NCI-H1105 (cell line): ENCODE measurements around the gene SLIT2.

ENCODE experiments used
- DNase-seq: peaks from one replicate; lab custom pipeline; 2025; lab: John Stamatoyannopoulos, UW

SLIT2 gene

DNA sequence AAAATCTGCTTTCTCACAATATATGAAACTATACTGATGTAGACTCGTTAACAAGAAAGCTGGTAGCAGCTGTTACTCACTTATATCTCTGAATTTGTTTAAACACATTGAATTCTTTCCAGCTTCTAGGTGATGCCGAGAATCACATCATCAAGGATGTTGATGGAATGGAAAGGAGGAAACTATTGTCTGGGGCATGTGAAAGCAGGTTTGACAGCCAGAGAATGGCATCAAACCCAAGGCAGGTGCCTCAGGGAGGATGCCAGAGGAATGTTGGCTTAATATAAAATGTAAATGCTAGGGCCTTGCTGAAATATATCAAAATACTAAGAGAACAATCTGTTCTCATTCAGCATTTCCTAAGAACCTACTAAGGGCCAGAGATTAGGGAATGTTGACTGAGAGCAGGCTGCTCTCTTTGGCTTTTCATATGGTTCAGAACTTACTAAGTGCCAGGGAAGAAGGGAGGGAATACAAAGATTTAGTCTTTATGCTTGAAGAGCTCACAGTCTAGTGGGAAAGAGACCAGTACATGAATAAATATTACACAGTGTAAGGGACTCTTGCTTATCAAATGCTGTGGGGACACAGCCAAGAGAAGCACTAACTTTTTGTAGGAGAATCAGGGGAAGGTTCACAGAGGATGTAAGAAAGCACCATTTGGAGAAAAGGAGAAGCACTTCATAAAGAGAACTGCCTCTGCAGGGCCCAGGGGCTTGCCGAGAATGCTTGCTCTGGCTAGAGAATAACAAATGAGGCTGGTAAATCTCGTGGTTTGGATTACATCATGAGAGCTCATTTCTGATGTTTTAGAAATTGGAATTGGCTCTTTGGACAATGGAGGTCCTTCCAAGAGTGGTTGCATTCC, 14.7 kb downstream of the SLIT2 start:
- DNase-seq, result no peak

DNA sequence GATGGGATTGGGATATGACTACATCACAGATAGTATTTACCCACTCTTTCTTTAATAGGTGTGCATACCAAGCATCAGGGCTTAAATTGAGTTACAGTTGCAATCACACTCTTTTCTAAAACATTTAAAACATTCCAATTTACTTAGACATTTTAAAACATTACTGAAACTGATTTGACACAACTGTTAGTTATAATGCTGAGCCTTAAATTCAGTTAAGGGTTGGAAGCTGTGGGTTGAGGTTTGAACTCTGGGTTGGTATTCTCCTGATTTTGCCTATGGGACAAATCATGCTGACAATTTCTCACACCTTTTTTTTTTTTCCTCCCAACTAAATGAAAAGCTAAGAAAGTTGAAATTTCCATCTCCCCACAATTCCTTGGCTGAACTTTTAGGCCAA, 16.3 kb downstream of the SLIT2 start:
- DNase-seq, result no peak

DNA sequence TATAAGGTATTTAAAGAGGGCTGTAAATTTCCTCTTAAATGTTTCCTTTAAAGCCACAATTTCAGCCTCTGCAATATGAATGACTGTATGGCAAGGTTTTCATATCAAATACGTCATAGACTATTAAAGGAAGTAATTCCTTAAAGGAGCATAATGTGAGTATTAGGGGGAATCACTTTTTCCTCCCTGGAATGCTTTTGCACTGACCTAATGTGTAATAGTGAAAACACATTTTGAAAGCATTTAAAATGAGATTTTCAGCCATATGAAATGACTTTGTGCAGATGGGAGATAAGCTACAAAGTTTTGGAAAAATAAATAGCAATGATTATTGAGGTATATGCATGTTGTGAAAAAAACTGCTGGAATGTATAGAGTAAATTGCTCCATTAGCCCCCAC, 17.6 kb downstream of the SLIT2 start:
- no peak for DNase-seq

DNA sequence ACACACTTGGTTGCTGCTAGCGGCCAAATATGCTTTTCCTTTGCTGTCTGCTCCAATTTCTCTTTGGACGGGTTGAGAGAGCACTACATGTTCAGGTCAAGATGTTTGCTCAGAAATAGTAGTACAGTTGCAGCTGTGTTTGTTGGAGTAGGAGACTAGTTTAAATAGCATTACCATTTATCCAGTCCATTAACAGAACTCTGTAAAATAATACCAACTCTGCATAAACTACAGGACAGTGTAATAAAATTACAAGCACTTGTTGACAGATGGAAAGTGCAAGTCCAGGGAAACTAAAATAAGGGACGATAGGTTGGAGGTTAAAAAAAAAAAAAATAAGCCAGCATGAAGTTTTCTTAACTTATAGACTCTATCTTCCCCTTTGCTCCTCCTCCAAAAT, 20.2 kb downstream of the SLIT2 start:
- DNase-seq, result no peak

GRCh38 chr4:20272411-20272872, 20.7 kb downstream of the SLIT2 start:
- no peak for DNase-seq

- no peak for DNase-seq
Observed at GRCh38 chr4:20273793-20274192, 22.1 kb downstream of the SLIT2 start.

- no peak for DNase-seq
Observed at GRCh38 chr4:20276848-20277247, 25.1 kb downstream of the SLIT2 start.

- no peak for DNase-seq
Observed at GRCh38 chr4:20278195-20278594, 26.5 kb downstream of the SLIT2 start.

- no peak for DNase-seq
Observed at GRCh38 chr4:20279381-20279780, 27.7 kb downstream of the SLIT2 start.

DNA sequence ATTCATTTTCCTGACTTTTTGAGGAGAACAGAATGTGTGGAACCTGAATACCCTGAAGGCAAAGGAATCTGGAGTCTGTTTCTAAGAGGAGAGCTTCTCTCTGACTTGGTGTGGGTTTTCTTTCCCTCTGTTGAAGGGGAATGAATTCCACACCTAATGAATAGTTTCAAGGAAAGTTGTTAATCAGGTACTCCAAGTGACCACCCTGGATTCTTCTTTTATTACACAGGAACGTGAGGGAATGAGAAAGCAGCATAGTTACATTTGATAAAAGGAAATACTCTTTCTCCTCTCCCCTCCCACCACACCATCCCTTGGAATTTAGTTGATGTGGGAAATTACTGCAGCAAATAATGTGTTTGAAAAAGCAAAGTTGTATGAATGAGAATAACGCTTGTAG, 29.7 kb downstream of the SLIT2 start:
- no peak for DNase-seq

- DNase-seq, result no peak
Observed at GRCh38 chr4:20283039-20283438, 31.3 kb downstream of the SLIT2 start.

DNA sequence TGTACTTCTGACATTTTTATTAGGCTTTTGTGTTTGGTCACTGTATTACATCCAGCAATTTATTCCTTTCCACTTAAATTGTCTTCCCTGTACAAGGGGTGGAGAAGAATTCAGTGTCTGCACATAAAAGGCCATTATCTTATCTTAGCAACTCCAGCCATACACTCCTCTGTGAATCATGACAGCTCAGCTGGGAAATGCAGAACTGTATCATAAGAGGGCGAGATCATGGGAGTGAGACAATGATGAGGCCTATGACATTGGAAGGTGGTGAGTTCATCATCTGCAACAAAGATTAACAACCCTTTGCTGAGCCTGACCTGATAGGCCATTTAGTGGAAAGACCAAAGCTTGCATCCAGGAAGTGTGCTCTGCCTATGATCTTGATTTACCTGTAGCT, 33.3 kb downstream of the SLIT2 start:
- DNase-seq, result no peak

DNA sequence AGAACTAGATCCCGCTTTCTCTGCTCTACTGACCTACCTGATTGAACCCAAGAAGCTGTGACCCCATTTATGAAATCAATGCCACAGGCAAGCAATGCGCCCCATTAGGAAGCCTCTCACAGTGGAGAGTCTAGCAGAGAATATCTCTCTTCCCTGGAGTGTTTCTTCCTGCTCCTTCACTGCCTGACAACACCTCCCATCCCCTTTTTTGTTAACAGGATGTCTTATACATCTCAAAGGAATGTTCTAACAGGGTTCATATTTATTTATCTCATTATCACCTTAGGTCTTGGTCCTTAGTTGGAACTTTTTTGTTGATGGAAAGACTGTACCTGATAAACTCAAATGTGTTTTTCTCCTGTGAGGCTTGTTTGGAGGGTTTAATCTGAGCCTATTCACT, 35.5 kb downstream of the SLIT2 start:
- no peak for DNase-seq

GRCh38 chr4:20288047-20288650, 36.4 kb downstream of the SLIT2 start:
- DNase-seq, result no peak

DNA sequence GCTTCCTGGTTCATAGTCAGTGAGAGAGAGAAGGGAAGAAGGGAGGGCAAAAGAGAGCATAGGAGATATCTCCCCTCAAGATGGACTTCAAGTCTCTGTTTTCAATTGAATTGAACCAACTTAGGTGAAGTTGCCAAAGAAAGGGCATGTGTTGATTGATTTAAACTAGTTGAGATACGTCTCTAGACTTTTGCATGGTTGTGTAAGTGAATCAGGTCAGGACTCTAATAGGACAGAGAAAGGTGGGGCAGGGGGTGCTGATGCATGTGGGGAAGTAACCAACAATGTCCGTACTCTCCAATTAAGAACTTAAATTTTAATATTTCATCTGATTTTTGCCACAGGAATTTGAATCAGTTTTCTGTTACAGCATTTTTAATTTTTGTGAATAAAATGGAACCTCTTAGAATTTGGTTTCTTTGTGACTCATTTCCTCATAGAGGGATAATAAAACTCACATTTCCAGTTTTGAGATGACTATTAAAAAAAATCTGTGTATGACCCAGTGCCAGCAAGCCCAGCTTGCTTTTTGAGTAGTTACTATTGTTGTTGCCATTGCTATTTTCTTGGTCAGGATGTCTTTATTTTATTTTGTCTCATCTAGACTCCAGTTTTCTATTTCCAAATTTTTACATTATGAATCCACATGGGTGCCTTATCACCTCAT, 37.3 kb downstream of the SLIT2 start:
- no peak for DNase-seq

DNA sequence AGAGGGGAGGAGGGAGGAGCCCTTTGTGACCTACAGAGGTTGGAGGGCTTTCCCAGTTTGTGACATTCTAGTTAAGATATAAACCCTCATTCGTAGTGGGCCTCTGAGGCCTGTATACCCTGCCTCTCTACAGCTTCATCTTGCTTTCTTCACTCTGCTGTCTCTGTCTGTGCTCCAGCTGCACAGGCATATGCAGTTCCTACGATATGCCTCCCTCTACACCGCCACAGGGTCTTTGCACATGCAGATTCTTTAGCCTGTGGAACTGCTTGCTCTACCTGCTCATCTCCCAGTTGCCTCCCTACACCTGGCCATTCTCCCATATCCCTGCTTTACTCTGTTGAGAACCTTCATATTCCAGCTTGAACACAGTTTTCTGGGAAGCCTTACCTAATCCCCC, 38.1 kb downstream of the SLIT2 start:
- no peak for DNase-seq

DNA sequence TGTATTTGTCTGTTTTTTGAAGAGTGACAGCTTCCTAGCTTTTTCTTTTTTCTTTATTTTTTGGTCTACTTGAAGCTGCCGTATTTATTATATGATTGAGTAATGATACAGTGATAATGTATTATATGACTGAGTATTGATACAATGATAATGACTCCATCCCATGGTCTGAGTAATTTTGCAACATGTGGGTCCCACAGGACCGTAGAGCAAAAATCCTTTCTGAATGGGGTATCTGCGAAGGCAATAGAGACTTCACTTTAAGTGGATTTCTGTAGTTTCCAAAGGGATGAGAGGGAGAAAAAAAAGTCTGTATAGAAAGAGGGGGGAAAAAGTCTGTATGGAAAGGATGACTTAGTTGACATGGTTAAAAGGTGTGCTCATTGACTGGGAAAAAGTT, 41.0 kb downstream of the SLIT2 start:
- no peak for DNase-seq

DNA sequence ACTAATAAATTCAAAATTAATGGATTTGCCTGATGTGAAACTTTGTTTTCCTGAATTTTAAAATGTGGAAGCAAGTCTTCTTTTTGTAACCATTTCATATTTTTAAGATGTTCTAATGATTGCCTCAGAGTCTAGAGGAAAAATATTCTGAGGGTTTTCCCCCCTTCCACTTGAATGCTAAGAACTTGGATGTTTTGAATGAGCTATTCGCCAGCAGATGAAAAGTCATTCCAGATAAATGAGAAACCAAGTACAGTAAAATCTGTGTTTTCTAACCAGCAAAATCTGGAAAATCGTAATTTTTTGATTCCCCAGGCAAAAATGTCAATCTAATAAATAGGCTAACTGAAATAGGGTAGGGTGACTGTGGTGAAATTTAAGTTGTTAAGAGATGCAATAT, 45.6 kb downstream of the SLIT2 start:
- no peak for DNase-seq

DNA sequence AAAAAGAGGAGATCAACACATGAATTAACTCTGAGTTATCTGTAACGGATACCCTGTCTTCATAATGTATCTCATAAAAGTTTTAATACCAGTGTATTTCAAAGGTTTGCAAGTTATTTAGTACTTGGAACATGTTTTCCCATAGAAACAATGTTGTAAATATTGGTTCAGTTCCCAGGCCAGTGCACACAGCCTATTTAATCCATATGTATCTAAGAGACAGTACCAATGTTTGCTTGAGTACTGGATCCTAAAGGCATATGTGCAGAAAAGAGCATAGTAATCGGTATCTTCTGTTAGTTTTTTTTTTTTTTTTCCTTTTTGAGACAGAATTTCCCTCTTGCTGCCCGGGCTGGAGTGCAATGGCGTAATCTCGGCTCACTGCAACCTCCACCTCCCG, 46.1 kb downstream of the SLIT2 start:
- DNase-seq, result no peak

GRCh38 chr4:20298455-20298854, 46.8 kb downstream of the SLIT2 start:
- DNase-seq, result no peak

DNA sequence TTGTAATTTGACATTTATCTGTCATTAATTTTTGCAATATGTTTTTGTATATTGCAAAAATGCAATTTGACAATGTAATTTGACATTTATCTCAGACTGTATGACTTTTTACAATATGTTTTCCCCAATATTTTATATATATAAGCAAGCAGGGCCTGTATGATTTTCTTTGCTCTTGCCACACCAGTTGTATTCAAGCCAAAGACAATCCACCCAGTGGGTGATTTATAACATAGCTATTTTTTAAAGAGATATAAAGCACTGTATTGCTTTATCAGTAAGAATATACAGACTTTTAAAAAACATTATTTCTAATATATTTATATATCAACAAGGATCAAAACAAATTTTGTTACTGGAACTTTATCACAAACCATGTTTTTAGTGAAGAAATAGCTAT, 47.3 kb downstream of the SLIT2 start:
- DNase-seq, result no peak

DNA sequence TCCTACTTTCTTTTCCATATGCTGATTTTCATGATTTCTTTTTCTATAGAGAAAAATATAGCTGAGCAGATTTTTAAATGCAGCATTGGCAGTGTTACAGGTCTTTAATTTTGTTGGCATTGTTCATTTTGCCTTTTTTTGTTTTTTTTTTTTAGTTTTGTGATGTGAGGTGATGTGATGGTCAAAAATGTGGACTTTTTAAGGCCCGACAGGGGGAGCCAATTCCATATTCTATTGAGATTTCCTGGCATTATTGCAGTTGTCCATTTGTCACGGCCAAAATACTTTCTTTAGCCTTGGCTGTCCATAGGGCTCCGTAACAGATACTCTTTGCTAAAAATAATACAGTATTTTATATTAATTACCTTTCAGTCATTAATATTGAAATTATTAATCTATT, 47.8 kb downstream of the SLIT2 start:
- DNase-seq, result no peak

GRCh38 chr4:20301161-20301560, 49.5 kb downstream of the SLIT2 start:
- DNase-seq, result no peak
